GM12878 (cell line): ENCODE measurements around the gene ARHGEF11.

Experiments
- KDM1A ChIP-seq: fragments of 200-600 bp; sonication (generic); IDR thresholded peaks from 2 replicates; pipeline ENCODE4 v1.6.1; 2016; ENCODE audit warnings: borderline replicate concordance
- KLF5 ChIP-seq: fragments of 450-650 bp; IDR thresholded peaks from 2 replicates; pipeline ENCODE4 v1.6.1; 2014; ENCODE audit warnings: mild to moderate bottlenecking; ENCODE audit not compliant: partially characterized antibody

- TF ChIP-seq KDM1A, result no peak
- TF ChIP-seq KLF5, result no peak
Measured at GRCh38 chr1:156951371-156951770, 94.2 kb downstream of the ARHGEF11 start.
